GM08714 (cell line): ENCODE data around the gene LRRC18.

Experiments used
- H3K4me3 ChIP-seq: fragments of 200-500 bp; sonication (Bioruptor generic); 2 replicates; pipeline ENCODE4 v1.5.1; 2014; ENCODE audit warnings: mild to moderate bottlenecking, low read length, inconsistent platforms
- ZNF274 ChIP-seq: IDR thresholded peaks from 2 replicates; pipeline ENCODE4 v1.6.1; 2012; ENCODE audit warnings: mild to moderate bottlenecking, low read depth, low read length

LRRC18 gene

DNA sequence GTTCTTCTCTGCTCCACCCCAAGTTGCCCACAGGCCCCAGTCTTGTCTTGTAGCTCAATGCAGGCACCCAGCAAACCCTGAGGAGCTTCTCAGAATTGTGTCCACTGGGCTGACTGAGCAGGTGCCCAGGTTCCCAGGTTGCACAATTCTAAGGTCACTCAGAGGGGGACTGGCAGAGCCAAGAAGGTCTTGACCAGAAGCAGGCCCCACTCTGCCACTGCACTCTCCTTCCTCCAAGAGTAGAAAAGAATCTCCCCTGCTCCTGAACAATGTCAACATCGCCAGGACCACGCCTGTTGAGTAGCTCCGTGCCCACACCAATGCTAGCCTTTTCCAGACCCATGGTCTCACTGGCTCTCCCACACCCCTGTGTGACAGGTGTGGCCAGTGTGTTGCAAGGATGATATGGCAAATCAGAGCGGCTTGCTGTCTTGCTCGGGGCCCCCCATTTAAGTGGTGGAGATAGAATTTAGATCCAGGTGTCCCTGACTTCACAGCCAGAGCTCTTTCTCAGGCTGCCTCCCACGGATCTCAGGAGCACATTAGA lies 577 bp downstream of the LRRC18 start:
- no peak overlapping the region for H3K4me3 ChIP-seq
- no peak for TF ChIP-seq ZNF274

DNA sequence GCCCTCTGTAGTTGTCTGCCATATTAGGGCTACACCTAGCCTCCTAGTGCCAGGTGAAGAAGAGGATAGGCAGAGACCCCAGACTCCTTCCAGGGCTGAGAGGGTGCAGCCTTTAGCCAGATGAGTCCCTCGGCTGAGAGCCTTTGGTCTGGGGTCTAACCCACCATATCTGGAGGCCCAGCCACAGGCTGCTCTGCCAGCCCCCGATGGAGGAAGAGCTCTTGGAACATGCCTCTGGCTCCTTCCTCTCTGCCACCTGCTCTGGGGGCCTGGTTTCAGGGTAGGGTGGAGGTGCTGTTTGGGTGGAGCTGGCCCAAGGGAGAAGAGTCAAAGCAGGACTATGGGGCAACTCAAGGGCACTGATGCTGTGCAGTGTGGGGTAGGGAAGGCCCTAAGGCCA lies 1.4 kb downstream of the LRRC18 start:
- TF ChIP-seq ZNF274 = no peak
- no peak overlapping the region for H3K4me3 ChIP-seq

DNA sequence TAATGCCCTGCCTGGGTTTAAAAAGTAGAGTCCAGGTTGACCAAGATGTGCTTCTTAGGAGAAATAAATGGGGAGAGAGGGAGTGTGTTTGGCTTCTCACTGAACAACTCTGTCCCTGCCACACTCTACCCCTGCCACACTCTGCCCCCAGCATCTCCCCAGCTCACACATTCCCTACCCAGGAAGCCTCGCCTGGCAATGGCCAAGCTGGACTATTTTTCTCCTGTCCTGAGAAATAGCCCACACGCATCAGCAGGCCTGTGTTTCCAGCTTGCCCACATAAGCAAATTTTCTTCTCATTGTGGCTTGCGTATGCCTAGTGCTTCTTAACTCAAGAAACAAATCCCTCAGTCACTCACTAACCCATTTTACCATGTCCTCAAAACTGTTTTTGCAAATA lies 1.8 kb downstream of the LRRC18 start:
- no peak overlapping the region for H3K4me3 ChIP-seq
- TF ChIP-seq ZNF274 = no peak

DNA sequence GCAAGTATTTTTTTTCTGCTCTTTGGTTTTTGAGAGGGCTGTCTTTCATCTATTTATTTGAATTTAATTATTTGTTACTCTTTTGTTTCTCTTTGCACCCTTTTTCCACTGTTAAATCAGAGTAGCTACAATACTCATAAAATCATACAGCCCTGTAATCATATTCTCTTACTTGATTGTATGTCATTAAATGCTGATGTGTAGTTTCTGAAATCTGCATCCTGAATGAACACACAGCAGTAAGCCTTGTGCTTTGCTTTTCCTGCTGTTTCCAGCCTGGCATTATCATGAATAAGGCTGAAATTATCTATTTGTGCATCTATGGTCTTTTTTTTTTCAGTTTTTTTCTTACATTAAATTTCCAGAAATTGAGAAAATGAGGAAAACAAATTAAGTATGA lies 4.1 kb downstream of the LRRC18 start:
- TF ChIP-seq ZNF274 = no peak
- H3K4me3 ChIP-seq = no peak overlapping the region

DNA sequence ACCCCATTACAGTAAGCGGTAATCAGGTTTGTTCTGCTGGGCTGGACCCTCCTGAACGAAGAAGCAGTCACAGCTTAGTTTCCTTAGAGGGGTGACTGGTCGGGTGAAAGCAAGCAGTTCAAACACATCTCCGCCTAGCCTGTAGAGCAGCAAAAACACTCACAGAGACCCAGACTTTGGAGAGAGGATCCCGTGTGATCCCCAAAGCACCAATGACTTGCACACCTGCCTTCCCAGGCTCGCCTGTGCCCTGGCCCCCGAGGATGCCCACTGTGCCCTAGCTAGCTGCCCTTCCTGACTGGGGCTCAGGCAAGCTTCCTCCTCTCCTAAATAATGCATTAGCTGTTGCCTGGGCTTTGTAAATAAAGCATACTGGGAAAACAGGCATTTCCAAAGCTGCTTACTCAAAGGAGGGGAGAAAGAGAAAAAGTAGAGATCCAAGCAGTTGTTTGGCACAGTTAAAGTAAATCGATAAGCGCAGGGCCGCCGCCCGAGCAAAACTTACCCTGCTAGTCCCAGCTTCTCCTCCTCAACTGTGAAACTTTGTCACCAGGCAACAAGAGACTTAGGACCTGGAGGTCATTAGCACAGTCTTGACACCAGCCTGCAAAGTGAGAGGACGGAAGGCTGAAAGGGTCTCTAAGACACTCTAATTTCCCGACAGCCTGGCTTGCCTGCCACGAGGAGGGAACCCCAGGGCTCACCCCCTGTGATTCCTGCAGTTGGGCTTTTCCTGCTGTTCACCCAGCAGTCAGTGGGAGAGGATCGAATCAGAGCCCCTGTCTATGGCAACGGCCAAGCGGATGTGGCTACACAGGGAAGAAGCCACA lies 4.8 kb downstream of the LRRC18 start:
- no peak overlapping the region for H3K4me3 ChIP-seq
- TF ChIP-seq ZNF274 = no peak

DNA sequence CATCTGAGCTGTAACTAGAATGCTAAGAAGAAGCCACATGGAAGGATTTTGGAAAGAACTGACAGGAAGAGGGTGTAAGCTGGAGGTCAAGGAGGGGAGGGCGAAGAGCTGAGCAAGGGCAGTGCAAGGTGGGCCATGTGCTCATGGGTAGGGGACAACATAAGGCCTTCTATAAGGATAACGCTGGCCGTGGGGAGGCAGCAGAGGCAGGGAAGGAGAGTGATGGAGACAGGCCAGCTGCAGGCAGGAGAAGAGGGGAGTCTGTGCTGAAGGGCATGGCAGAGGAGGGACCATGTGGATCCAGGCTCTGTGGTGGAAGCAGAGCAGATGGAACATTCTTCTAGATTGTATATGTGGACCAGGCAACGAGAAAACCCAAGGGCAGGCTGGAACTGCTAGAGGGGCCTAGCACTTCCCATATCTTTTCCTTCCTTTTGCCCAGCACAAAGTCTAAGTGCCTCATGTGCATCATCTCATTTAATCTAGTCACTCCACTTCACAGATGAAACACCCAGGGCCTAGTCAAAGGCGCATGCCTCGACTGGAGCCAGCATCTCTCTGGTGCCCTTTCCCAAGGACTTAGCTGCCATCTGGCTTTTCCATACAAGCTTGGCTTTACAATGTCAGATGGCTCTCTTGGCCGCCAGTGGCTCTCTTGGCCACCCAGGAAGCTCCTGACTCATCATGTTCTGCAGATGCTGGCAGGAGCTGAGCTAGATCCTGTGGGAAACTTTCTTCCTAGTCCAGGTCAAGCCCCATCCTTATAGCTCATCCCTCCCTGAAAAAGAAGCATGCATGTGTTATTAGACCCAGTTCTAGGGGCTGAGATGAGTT lies 6.6 kb downstream of the LRRC18 start:
- H3K4me3 ChIP-seq = no peak overlapping the region
- TF ChIP-seq ZNF274 = no peak

DNA sequence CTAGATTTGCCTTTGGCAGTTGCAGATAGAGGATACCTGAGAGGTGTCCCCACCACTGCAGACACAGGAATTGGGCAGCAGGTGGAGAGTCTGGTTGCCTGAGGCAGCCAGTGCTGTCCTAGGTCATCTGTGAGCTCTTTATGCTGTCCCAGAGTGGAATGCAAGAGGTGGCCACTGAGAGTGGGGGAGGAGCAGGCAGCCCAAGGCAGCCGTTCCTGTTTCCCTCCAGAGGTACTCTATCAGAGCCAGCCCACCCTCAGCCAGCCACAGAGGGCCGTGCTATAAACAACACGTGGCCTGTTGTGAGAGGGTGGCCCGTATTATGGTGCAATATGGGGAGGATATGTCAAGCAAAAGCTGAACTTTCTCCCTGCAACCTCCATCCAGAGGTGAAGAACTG lies 8.5 kb downstream of the LRRC18 start:
- TF ChIP-seq ZNF274 = no peak
- no peak overlapping the region for H3K4me3 ChIP-seq

DNA sequence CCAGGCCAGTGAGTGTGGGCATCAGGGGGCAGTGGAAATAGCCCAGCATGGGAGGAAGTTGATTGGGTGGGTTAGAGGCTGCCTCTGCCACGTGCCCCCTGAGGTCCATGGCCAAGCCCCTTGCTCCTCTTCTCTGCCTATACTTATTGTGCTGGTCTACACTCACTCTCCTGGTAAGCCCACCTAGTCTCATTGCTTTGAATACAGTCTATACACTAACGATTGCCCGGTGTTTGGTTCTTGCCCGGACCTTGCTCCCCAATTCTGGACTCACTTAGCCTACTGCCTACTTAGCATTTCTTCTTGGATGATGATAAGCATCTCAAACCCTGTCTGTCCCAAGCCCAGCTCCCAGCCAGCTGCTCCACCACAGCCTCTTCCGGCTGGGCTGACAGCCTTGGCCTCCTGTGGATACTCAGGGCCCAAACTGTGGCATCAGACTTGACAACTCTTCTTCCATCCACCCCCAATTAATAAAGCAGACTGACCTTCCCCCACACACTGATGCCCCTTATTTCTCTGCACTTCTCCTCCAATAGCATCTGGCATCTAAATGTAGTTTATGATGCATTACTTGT lies 10.1 kb downstream of the LRRC18 start:
- no peak overlapping the region for H3K4me3 ChIP-seq
- TF ChIP-seq ZNF274 = no peak

DNA sequence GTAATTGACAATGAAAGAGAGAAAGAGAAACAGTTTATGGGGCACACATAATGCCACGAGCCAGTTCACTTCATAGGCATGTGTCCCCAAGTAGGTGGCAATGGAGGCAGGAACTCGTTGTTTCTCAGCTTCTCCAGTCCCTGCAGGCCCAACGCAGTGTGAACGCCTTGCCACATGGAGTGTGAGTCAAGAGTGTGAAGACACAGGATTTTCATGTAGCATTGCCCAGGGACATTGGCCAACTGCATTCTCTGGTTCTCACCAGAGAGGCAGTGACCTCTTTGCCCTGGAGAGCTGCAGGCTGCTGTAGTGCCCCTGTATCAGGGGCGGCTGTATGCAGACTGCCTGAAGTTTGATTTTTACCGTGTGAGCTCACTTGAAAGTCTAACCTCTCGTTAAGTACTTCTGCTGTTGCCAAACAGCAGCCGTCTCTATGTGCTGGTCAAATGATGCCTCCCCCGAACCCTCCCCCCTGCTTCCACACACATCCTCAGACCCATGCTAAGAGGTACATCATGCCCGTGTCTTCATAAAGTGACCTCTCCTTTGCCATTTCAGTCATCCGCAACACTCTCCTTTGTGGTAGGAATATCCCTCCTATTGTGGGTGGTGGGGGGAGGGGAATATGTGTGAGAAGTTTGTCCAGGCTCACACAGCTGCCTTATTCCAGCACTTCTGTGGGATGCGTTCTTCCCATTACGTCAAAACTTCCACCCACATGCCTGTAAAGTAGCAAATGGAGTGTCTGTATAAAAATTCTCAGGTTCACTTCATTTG lies 12.7 kb downstream of the LRRC18 start:
- no peak for TF ChIP-seq ZNF274
- H3K4me3 ChIP-seq = no peak overlapping the region

DNA sequence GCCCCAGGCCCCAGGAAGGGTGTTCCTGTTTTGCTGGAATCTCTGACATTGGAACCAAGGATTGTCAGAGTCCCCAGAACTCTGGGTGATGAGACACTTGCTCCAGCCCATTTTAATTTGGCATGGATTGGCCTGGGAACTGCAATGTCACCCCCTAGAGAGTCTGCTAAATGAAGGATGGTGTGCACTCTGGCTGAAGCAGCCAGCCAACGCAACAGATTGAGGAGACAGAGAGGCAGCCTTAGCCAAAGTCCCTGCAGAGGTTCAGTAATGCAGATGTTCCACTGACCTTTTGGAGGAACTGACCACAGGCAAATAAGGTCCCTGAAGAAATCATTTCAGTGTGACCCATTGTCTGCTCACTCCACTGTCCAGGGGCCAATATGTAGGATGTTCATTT lies 13.4 kb downstream of the LRRC18 start:
- no peak overlapping the region for H3K4me3 ChIP-seq
- TF ChIP-seq ZNF274 = no peak

DNA sequence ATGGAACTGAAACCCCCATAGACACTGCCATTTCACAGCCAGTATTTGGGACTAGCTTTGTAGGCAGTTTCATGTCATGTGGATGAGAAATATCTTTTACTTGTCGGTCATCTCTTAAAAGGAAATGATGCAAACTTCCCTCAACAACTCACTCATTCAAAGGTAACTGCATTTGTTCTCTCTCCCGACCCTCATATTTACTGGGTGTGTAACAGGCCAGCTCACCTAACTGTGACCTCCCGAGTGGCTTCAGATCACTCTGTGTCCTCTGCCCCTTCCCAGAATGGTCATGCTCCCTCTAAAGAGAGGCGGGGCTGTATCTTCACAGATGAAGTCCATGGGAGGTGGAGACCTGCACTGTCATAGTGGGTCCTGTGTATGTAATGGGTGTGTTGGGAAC lies 14.7 kb downstream of the LRRC18 start:
- TF ChIP-seq ZNF274 = no peak
- no peak overlapping the region for H3K4me3 ChIP-seq

DNA sequence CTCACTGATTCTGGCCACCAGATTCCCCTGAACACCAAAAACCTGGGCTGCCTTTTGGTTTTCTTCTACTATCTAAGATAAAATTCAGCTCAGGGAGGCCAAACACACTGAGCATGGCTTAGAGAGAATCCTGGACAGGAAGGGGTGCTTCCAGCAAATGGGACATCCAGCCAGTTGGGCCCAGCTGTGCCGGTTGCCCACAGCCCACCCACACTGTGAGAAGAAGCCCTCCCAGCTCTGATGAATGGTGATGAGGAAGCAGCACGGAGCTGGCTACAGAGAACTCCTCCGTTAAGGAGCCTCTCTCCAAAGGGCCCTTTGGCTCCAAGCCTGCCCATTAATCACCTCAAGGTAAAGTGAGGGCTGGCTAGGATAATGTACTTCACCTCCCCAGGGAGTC lies 15.9 kb downstream of the LRRC18 start:
- no peak for TF ChIP-seq ZNF274
- H3K4me3 ChIP-seq = no peak overlapping the region

DNA sequence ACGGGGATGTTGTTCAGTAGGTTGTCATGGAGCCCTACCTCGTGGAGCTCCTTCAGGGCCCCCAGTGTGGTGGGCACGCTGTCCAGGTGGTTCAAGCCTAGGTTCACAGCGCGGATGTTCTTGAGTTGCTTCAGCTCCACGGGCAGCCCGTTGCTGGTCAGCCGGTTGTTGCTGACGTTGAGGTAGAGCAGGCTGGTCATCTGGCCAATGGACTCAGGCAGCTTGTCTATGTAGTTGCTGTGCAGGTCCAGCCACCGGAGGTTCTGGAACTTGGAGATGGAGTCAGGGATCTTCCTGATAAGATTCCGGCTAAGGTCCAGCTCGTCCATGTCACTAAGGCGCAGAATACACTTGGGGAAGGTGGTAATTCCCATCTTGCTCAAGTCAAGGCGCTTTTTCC lies 26.0 kb downstream of the LRRC18 start:
- TF ChIP-seq ZNF274 = no peak
- H3K4me3 ChIP-seq = no peak overlapping the region

DNA sequence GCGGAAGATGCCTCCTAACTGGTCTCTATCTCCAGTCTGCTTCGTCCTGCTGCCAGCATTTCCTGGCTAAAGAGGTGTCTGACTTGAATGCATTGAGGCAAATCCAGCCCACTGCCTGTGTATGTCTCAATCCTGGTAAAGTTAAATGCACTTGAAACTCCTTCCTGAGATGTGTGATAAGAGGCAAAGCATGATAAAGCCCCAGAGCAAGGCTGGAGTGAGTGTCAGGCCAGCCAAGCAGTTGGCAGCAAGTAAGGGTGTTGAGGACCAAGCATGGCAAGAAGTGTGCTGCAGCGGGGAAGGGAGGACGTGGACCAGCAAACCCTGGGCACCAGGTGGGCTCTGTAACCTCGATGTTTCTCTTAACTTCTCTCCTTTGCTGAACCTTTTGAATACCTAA lies 29.1 kb downstream of the LRRC18 start:
- H3K4me3 ChIP-seq = no peak overlapping the region
- no peak for TF ChIP-seq ZNF274
